ENCODE measurements around the gene CACNA1B. TPM values are rescaled to one million over a fixed set of nuclear protein-coding genes. Genes with fewer than 3 reads are reported as not detected.

The CACNA1B gene
- total RNA-seq, 1 experiment from 2014 or later = 0.34 TPM

DNA sequence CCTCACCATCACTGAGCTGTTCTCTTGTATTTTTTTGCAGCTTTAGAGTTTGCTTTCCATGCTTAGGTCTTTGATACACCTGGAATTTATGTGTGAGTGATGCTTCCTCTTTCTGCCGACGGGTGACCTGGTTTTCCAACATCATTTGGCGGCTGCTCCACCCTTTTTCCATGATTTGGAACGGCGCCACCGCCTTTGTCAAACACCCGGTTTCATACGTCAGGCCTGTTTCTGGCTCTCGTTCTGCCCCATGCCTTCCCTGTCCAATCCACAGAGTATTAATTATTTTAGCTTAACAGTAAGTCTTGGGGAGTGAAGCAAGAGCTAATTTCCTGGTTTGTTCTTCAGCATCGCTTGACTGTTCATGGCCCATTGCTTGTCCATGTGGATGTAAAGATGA is 30.2 kb downstream of the CACNA1B start:
- no peak overlapping the region for H3K27ac ChIP-seq (ENCODE audit: low read depth, low read length, poor library complexity, severe bottlenecking)
- BruUV-seq (replicated peaks) = no TSS peak
- DNase-seq (ENCODE audit: low spot score) = no peak
- intact Hi-C loops (cut with micrococcal nuclease; ENCODE audit: unreplicated experiment) = no loop called here
- no peaks in the 10 kb centered on the region for H3K36me3 ChIP-seq (ENCODE audit: insufficient read depth, low read length, poor library complexity, severe bottlenecking)
- H3K9me3 ChIP-seq (ENCODE audit: low read depth, low read length, poor library complexity, severe bottlenecking) = no peaks in the 10 kb centered on the region
- no peak overlapping the region for H3K4me3 ChIP-seq (ENCODE audit: low read depth, low read length, poor library complexity, severe bottlenecking)
- ChIA-PET CTCF (no interaction called here), POLR2A (ENCODE audit: low non-redundant PET) (no interaction called here)
- no peak for TF ChIP-seq EZH2 (IDR thresholded peaks at IDR 0.05; ENCODE audit: borderline replicate concordance, low read depth, low read length, poor library complexity, severe bottlenecking)
- TF ChIP-seq CTCF (conservative IDR thresholded peaks at IDR 0.05; ENCODE audit: low read depth, low read length) = no peak
- H3K4me1 ChIP-seq (ENCODE audit: insufficient read depth, low read length, poor library complexity, severe bottlenecking) = no peaks in the 10 kb centered on the region
- peaks cover 45% of the 10 kb centered on the region for H3K27me3 ChIP-seq (replicated peaks; ENCODE audit: insufficient read depth, low read depth, low read length, poor library complexity)

DNA sequence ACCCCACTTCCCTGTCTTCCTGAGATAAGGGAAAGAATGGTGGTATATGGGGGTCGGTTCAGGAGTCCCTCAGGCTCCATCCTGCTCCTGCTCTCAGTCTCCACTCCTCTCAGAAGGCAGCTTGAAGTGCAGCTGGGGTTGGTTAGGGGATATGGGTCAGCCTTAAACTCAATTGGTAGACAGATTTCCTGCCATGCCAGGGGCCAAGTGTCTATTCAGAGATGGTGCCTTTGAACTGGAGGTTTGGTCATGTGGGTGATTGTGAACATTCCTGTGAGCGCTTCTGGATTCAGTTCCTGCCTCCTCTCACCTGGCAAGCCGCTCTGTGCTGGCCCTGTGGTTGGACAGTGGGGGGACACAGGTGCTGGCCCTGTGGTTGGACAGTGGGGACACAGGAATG is 35.1 kb downstream of the CACNA1B start:
- H3K4me1 ChIP-seq (ENCODE audit: insufficient read depth, low read length, poor library complexity, severe bottlenecking) = no peaks in the 10 kb centered on the region
- ChIA-PET CTCF (no interaction called here), POLR2A (ENCODE audit: low non-redundant PET) (no interaction called here)
- no peaks in the 10 kb centered on the region for H3K9me3 ChIP-seq (ENCODE audit: low read depth, low read length, poor library complexity, severe bottlenecking)
- intact Hi-C loops (cut with micrococcal nuclease; ENCODE audit: unreplicated experiment) = no loop called here
- no peaks in the 10 kb centered on the region for H3K36me3 ChIP-seq (ENCODE audit: insufficient read depth, low read length, poor library complexity, severe bottlenecking)
- DNase-seq (ENCODE audit: low spot score) = no peak
- H3K27me3 ChIP-seq (replicated peaks; ENCODE audit: insufficient read depth, low read depth, low read length, poor library complexity) = peaks cover 10% of the 10 kb centered on the region
- H3K27ac ChIP-seq (ENCODE audit: low read depth, low read length, poor library complexity, severe bottlenecking) = no peak overlapping the region
- TF ChIP-seq CTCF (conservative IDR thresholded peaks at IDR 0.05; ENCODE audit: low read depth, low read length) (no peak), EZH2 (IDR thresholded peaks at IDR 0.05; ENCODE audit: borderline replicate concordance, low read depth, low read length, poor library complexity, severe bottlenecking) (no peak)
- no TSS peak for BruUV-seq (replicated peaks)
- H3K4me3 ChIP-seq (ENCODE audit: low read depth, low read length, poor library complexity, severe bottlenecking) = no peak overlapping the region

DNA sequence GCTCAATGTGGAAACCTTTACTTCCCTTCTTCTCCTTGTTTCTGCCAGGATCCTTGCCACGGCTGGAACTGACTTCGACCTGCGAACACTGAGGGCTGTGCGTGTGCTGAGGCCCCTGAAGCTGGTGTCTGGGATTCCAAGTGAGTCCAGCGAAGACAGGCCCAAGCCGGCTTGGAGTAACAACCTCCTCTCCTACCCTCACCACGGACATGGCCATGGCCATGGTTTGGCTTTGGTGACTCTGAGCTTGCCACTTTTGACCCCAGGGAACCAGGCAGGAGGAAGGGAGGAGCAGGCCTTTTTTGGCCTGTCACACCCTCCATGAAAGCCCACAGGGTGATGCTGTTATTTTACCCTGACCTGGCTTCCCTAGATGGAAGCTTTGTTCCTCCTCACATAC is 35.5 kb downstream of the CACNA1B start:
- POLR2A ChIA-PET (ENCODE audit: low non-redundant PET) = no interaction called here
- TF ChIP-seq EZH2 (IDR thresholded peaks at IDR 0.05; ENCODE audit: borderline replicate concordance, low read depth, low read length, poor library complexity, severe bottlenecking) = no peak
- TF ChIP-seq CTCF (conservative IDR thresholded peaks at IDR 0.05; ENCODE audit: low read depth, low read length) = no peak
- Histone ChIP-seq H3K27ac (ENCODE audit: low read depth, low read length, poor library complexity, severe bottlenecking) (no peak overlapping the region), H3K36me3 (ENCODE audit: insufficient read depth, low read length, poor library complexity, severe bottlenecking) (no peaks in the 10 kb centered on the region), H3K27me3 (replicated peaks; ENCODE audit: insufficient read depth, low read depth, low read length, poor library complexity) (peaks cover 7% of the 10 kb centered on the region), H3K9me3 (ENCODE audit: low read depth, low read length, poor library complexity, severe bottlenecking) (no peaks in the 10 kb centered on the region), H3K4me3 (ENCODE audit: low read depth, low read length, poor library complexity, severe bottlenecking) (no peak overlapping the region), H3K4me1 (ENCODE audit: insufficient read depth, low read length, poor library complexity, severe bottlenecking) (no peaks in the 10 kb centered on the region)
- no peak for DNase-seq (ENCODE audit: low spot score)
- CTCF ChIA-PET = no interaction called here
- no TSS peak for BruUV-seq (replicated peaks)
- intact Hi-C loops (cut with micrococcal nuclease; ENCODE audit: unreplicated experiment) = no loop called here
